Measurements from ENCODE around the gene MBNL2.

- TF ChIP-seq CTCF (IDR thresholded peaks at IDR 0.05; ENCODE audit: low read depth, low read length, poor library complexity, severe bottlenecking): no peak
- TF ChIP-seq EZH2phosphoT487 (IDR thresholded peaks at IDR 0.05; ENCODE audit: borderline replicate concordance, low read length): no peak
Observed at GRCh38 chr13:97316390-97316789, 94.3 kb downstream of the MBNL2 start.

All from DOHH2 (cell line).